NCI-H1436 (cell line): ENCODE measurements around the gene FBLIM1.
"Not testable (repeated sequence)": the region's sequence is repeated elsewhere in the genome, so short reads cannot be mapped to it uniquely, and the experiment has no call there.

Source experiments
- DNase-seq: peaks from one replicate; lab custom pipeline; 2025; lab: John Stamatoyannopoulos, UW

FBLIM1 gene

DNA sequence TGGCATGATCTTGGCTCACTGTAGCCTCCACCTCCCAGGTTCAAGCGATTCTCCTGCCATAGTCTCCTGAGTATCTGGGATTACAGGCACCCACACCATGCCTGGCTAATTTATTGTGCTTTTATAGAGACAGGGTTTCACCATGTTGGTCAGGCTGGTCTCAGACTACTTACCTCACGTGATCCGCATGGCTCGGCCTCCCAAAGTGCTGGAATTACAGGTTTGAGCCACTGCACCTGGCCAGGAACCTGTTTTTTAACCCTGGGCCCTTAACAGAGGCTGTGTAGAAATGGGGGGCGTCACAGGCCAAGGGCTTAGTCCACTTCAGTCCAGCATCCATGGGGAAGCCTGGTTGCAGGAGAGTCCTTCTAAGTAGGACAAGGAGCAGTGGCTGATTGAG is 9.3 kb downstream of the FBLIM1 start:
- no peak for DNase-seq

DNA sequence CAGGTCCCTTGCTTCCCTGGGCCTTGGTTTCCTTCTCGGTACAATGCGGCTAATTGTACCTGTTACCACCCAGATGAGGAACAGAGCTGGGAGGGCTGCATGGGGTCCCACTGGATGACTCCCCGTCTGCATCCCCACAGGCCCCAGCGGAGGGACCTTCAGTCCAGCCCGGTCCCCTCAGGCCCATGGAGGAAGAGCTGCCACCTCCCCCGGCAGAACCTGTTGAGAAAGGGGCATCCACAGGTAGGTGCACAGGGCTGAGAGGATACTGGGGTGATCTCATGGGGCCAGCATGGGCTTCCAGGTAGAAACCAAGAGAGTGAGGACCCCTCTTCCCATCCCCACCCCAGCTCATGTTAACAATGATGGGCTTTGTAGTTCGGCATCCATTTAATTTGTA is 9.8 kb downstream of the FBLIM1 start:
- no peak for DNase-seq

- DNase-seq: no peak
Measured at GRCh38 chr1:15770313-15770962, 11.8 kb downstream of the FBLIM1 start.

DNA sequence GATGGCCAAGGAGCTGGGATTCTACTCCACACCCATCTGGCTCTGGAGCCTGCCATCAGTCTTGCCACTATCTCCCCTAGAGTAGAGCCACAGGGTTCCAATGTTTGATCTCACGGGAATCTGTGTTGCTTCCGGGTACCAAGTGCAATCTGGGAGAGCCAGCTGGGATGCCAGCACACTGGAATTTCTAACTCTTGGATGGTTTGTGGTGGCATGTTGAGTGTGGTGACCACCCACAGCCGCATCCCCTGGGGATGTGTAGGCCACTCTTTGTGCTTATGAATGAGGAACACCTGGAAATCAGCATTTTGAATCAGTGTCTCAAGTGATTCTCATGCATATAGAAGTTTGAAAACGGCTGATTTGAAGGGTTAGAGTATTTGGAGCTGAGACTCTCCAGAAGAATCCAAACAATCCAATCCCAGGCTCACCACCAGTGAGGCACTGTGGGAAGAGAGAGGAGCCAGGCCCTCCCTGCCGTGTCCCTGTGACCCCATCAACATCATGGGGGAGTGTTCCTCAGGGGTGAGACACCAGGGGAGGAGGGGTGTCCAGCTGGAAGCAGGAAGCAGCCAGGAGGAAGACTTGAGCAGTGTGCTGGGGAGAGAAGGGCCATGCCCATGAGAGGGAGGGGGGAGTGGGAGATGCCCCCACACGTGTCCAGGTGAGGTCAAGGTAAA is 13.4 kb downstream of the FBLIM1 start:
- DNase-seq: no peak

DNA sequence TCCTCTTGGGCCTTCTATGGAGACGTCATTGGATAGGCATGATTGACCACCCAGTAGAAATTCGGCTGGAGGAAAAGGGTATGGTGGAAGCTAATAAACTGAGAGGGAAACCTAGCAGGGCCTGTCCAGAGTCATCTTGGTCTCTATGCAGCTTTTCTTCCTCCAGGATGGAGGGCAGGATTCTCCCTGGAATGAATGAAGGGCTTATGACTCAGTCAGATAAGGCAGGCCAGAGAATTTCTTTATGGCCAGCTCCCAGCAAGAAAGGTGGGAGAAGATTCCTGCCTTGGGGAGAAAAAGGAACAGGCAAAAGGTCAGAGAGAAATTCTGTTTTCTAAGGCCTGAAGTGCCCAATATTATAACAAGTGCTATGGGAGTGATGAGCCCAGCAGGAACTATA is 17.1 kb downstream of the FBLIM1 start:
- DNase-seq: no peak

DNA sequence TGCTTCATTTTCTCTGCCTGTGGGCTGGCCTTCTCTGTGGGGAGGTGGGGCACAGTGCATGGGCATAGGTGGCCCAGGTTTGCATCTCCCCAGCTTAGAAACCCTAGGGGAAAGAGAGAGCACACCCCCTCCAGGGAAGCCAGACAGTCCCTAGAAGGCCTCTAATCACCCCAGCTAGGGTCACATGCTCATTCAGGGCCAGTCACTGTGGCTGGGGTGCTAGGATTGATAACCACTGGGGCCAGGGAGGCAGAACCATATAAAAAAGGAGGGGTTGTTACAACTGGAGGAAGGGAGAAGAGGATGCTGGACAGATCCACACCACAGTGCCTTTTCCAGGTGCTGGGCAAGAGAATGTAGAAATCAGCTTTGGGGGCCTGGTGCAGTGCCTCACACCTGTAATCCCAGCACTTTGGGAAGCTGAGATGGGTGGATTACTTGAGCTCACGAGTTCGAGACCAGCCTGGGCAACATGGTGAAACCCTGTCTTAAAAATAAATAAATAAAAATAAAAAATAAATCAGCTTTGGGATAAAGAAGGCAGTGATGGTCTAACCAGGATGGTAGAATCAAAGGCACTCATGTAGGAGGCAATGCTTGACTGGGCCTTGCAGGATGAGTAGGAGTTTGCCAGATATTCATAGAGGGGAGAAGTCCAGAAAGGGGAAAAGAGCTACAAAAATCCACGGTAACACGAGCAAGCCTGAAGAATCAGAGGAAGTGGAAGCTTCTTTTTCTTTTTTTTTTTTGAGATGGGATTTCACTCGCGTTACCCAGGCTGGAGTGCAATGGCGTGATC is 19.5 kb downstream of the FBLIM1 start:
- no peak for DNase-seq

DNA sequence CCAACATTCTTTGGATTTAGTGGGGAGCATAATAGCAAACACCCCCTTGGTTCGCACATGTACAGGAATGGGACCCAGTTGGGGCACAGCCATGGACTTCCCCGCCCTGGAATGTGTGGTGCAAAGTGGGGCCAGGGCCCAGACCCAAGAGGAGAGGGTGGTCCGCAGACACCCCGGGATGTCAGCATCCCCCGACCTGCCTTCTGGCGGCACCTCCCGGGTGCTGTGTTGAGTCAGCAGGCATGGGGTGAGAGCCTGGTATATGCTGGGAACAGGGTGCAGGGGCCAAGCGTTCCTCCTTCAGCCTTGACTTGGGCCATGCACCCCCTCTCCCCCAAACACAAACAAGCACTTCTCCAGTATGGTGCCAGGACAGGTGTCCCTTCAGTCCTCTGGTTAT is 27.1 kb downstream of the FBLIM1 start:
- DNase-seq: no peak

DNA sequence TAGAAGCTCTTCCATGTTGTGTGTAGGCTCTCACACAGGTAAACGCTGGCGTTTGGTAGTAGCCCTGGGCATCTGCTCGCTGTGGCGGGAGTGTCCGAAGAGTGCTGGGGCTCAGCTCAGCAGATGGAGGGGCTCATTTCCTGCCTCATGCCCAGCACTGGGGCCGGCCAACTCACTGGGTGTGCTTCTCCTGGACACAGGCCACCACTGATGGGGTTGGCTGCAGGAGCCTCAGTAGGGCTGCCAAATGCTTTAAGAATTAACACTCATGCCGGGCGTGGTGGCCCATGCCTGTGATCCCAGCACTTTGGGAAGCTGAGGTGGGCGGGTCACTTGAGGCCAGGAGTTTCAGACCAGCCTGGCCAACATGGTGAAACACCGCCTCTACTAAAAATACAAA is 28.0 kb downstream of the FBLIM1 start:
- no peak for DNase-seq

- no peak for DNase-seq
Measured at GRCh38 chr1:15788624-15789301, 30.2 kb downstream of the FBLIM1 start.

- no peak for DNase-seq
Measured at GRCh38 chr1:15796086-15796462, 37.5 kb downstream of the FBLIM1 start.

DNA sequence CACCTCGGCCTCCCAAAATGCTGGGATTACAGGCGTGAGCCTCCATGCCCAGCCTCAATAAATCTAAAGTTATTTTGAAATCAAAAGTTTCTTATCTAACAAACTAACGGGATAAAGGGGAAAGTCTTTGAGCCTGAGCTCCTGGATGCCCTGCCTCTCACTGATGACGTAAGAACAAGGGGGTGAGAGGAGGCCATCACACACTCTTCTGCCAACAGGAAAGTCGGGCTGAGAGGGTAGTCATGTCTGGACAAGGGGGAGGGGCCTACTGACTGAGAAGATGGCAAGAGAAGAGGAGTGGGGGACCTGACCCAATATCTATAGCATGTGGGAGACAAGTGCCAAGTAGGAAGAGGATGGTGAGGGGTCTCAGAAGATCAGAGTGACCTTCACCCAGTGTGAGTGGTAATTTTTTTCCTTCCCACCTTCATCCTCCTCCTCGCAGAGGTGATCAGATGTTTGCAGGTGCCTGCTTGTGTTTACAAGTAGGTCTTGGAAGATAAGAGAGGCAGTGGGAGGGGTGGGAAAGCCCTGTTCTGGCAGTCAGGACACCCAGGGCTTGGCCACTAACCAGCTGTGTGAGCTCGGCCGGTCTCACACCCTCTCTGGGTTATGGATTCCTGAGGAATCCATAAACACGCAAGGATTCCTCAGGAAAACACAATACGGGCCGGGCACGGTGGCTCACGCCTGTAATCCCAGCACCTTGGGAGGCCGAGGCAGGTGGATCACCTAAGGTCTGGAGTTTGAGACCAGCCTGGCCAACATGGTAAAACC is 39.2 kb downstream of the FBLIM1 start:
- DNase-seq: no peak

DNA sequence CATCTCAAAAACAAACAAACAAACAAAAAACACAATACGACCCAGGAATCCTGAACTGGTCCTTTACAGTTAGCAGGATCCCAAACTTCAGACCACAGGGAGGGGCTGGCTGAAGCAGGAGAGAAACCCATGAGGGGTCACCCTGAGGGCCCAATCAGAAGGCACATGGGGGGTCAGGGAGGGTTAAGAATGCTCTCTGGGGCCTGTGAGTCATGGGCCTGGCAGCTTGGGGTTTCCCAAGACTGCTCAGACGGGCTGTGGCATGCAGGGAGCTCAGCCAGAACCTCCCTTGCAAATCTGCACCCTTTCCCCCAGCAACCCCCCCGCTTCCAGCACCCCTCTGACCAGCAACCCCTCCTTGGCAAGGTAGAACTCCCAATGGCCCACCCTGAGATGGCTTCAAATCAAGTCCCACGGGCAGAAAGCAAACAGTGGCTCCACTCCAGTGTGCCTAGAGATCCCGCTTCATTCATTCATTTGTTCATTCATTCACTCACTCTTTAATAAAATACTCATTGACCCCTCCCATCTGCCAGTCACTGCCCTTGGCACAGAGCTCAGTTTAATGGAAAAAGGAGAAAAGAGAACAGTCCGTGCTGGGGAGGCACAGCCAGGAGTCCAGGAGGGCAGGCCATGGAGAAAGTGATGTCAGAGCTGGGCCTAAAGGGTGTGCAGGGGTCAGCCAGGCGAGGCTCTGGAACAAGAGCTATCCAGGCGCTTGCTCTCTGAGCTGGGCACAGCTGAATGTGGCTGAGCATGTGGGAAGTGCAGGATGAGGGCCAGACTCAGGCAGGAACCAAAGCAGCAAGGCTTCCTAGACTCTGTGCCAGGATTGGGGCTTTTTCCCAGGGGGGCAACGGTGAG is 40.6 kb downstream of the FBLIM1 start:
- DNase-seq: no peak

- no peak for DNase-seq
Measured at GRCh38 chr1:15799928-15800835, 41.6 kb downstream of the FBLIM1 start.

DNA sequence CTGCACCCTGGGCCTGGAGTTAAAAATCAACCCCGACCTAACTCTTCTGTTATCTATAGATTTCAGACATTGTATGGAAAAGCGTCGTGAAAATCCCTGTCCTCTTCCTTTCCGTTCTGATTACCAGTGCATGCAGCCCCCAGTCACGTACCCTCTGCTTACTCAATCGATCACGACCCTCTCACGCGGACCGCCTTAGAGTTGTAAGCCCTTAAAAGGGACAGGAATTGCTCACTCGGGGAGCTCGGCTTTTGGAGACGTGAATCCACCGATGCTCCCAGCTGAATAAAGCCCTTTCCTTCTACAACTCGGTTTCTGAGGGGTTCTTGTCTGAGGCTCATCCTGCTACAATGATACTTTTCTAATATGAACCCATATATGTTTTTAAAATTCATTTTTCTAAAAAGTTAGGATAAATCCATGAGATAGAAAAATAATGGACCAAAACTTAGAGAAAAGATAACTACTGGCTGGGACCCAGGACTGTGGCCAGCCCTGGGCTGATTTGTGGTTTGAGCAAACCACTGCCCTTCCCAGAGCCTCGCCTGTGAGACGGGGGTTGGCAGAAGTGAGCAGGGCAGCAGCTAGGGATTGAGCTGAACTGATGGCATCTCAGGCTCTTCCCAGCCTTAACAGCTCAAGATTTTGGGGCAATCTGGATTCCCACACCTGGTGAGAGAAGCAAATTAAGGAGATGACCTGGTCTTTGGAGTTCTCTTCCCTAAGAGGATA is 43.8 kb downstream of the FBLIM1 start:
- no peak for DNase-seq

DNA sequence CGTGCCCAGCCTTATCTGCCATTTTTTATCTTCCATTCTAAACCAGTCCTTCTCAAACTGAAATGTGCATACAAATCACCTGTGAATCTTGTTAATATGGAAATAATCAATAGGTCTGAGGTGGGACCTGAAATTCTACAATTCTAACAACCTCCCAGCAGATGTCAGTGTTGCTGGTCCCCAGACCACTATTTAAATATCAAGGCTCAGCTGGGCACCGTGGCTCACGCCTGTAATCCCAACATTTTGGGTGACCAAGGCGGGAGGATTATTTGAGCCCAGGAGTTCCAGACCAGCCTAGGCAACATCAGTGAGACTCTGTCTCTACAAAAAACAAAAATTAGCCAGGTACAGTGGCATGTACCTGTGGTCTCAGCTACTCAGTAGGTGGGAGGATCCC is 44.8 kb downstream of the FBLIM1 start:
- peak; percentile 12 for DNase-seq

DNA sequence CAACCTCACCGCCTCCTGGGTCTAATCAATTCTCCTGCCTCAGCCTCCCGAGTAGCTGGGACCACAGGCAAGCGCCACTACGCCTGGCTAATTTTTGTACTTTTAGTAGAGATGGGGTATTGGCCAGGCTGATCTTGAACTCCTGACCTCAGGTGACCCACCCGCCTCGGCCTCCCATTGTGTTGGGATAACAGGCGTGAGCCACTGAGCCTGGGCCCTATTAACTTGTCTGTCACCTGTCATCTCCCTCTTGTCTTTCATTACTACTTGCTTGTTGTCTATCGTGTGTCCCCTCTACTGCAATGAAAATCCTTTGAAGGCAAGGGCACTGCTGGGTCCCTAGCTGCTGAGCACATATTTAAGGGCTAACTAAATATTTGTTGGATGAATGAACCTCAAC is 45.5 kb downstream of the FBLIM1 start:
- no peak for DNase-seq

DNA sequence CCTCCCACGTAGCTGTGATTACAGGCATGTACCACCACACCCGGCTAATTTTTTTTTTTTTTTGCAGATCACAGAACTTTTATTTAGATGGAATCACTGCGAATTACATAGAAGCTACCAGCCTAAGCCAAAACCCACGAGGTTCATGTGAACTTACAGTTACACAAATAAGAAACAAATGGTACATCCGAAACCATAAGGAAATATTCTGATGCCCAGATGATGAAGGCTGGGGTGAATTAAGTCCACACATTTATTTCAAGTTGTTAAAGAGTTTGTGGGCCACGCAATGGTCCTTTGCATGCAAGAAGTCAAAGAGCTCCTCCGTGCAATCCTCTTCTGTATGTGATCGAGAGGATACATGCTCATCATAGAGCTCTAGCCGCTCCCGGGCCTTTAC is 48.5 kb downstream of the FBLIM1 start:
- DNase-seq: no peak

- not testable (repeated sequence) for DNase-seq
Measured at GRCh38 chr1:15807549-15807948, 49.0 kb downstream of the FBLIM1 start, which contains the start of gene UQCRHL. Gene UQCRHL, minus strand, starts transcription at chr1:15807649. Its CDS starts 0 bp downstream, at chr1:15807649.

- no peak for DNase-seq
Measured at GRCh38 chr1:15808955-15809354, 50.4 kb downstream of the FBLIM1 start.
